GM23338 (cell line): ENCODE results near the gene C1QTNF4.
"Not testable (repeated sequence)": the region's sequence is repeated elsewhere in the genome, so short reads cannot be mapped to it uniquely, and the experiment has no call there.

Experiments
- EZH2 ChIP-seq: fragments of 200-600 bp; sonication (generic); IDR thresholded peaks from one replicate; pipeline ENCODE4 v1.8.0; 2017; ENCODE audit warnings: antibody characterized with exemption, mild to moderate bottlenecking, low read depth; ENCODE audit not compliant: unreplicated experiment
- POLR2AphosphoS5 ChIP-seq: IDR thresholded peaks from 2 replicates; pipeline ENCODE4 v1.6.1; 2016; ENCODE audit warnings: antibody characterized with exemption, low read depth
- TF ChIP-seq, protein P1 (sequence below), 2 experiments: fragments of 200-600 bp in 1 of 2; sonication (generic) in 1 of 2; conservative IDR thresholded peaks; 2 replicates each; pipeline versions ENCODE4 v1.5.1 to v1.6.1; 2016 to 2017; ENCODE audit warnings: antibody characterized with exemption in 2 of 2, low read depth in 2 of 2, mild to moderate bottlenecking in 2 of 2, moderate library complexity in 1 of 2

DNA sequence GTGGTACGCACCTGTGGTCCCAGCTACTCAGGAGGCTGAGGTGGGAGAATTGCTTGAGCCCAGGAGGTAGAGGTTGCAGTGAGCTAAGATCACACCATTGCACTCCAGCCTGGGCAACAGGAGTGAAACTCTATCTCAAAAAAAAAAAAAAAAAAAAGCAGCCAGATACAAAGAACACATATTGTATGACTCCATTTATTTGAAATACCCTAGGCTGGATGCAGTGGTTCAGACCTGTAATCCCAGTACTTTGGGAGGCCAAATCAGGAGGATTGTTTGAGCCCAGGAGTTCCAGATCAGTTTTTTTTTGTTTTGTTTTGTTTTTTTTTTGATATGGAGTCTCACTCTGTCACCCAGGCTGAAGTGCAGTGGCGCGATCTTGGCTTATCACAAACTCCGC is 31.8 kb downstream of the C1QTNF4 start:
- TF ChIP-seq, protein P1, sequence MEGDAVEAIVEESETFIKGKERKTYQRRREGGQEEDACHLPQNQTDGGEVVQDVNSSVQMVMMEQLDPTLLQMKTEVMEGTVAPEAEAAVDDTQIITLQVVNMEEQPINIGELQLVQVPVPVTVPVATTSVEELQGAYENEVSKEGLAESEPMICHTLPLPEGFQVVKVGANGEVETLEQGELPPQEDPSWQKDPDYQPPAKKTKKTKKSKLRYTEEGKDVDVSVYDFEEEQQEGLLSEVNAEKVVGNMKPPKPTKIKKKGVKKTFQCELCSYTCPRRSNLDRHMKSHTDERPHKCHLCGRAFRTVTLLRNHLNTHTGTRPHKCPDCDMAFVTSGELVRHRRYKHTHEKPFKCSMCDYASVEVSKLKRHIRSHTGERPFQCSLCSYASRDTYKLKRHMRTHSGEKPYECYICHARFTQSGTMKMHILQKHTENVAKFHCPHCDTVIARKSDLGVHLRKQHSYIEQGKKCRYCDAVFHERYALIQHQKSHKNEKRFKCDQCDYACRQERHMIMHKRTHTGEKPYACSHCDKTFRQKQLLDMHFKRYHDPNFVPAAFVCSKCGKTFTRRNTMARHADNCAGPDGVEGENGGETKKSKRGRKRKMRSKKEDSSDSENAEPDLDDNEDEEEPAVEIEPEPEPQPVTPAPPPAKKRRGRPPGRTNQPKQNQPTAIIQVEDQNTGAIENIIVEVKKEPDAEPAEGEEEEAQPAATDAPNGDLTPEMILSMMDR (conservative IDR thresholded peaks at IDR 0.05; ENCODE audit: low read depth in 2 of 2), result not testable (repeated sequence)
- TF ChIP-seq POLR2AphosphoS5, EZH2: not testable (repeated sequence)
